Brain microvascular endothelial cell (primary cell): ENCODE results near the gene ESYT2.

Experiments used
- DNase-seq: peaks from one replicate; pipeline ENCODE4 v3.0.0-alpha.2; 2020
- H3K27ac ChIP-seq: fragments of 250-450 bp; sonication (Bioruptor Pico); 2 replicates; pipeline ENCODE4 v1.5.1; 2020; ENCODE audit warnings: mild to moderate bottlenecking, moderate library complexity
- H3K27me3 ChIP-seq: fragments of 250-450 bp; sonication (Bioruptor Pico); replicated peaks from 2 replicates; pipeline ENCODE4 v1.5.1; 2020; ENCODE audit warnings: mild to moderate bottlenecking
- H3K36me3 ChIP-seq: fragments of 250-450 bp; sonication (Bioruptor Pico); replicated peaks from 2 replicates; pipeline ENCODE4 v1.5.1; 2020; ENCODE audit warnings: mild to moderate bottlenecking
- H3K4me3 ChIP-seq: 2 replicates; pipeline ENCODE4 v1.5.1; 2011; ENCODE audit warnings: low read depth, mild to moderate bottlenecking, control low read depth, low read length, moderate library complexity
- in situ Hi-C: cut with HindIII; loops from 2 replicates; pipeline ENCODE4 v1.10.0; 2017; ENCODE audit warnings: low sequenced_read_pairs, low pct_ligation_motif_present
- TF ChIP-seq, protein P1 (sequence below): IDR thresholded peaks from 2 replicates; pipeline ENCODE4 v1.5.1; 2011; ENCODE audit warnings: low read depth, mild to moderate bottlenecking, moderate library complexity, low read length, control low read depth, inconsistent platforms; ENCODE audit errors: missing control alignments

ESYT2 gene

DNA sequence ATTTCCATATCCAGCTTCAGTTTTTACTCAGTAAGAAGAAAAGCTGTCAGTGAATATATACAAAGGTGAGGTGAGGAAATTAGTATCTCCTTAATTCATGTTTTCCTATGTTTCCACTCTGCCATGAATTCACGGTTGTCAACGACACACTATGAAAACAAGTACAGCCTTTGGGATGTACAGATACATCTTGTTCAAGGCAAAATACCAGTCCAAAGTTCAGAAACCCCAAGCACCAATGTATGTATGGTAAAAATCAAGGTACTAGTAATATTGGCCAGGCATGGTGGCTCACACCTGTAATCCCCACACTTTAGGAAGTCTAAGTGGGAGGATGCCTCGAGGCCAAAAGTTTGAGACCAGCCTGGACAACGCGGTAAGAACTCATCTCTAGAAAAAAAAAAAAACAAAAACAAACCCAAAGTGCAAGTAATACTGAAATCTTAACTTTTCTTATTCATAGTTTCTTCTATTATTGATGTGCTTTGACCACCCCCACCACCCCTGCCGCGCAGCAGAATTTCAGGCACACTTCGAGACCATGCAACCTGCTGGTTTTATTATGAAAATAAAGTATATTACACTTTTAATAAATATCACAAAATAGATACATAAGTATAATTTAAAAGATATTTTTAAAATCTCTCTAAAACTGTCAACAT is 3.5 kb downstream of the ESYT2 start:
- Histone ChIP-seq H3K27ac (no peak overlapping the region), H3K36me3 (no peaks in the 10 kb centered on the region), H3K27me3 (no peaks in the 10 kb centered on the region), H3K4me3 (no peak overlapping the region)
- DNase-seq: no peak
- in situ Hi-C loops: no loop called here
- TF ChIP-seq, protein P1, sequence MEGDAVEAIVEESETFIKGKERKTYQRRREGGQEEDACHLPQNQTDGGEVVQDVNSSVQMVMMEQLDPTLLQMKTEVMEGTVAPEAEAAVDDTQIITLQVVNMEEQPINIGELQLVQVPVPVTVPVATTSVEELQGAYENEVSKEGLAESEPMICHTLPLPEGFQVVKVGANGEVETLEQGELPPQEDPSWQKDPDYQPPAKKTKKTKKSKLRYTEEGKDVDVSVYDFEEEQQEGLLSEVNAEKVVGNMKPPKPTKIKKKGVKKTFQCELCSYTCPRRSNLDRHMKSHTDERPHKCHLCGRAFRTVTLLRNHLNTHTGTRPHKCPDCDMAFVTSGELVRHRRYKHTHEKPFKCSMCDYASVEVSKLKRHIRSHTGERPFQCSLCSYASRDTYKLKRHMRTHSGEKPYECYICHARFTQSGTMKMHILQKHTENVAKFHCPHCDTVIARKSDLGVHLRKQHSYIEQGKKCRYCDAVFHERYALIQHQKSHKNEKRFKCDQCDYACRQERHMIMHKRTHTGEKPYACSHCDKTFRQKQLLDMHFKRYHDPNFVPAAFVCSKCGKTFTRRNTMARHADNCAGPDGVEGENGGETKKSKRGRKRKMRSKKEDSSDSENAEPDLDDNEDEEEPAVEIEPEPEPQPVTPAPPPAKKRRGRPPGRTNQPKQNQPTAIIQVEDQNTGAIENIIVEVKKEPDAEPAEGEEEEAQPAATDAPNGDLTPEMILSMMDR: no peak

- DNase-seq: peak; percentile 55
- no peak overlapping the region for H3K4me3 ChIP-seq
- TF ChIP-seq, protein P1: no peak
- H3K27me3 ChIP-seq: no peaks in the 10 kb centered on the region
- no peak overlapping the region for H3K27ac ChIP-seq
- in situ Hi-C loops: no loop called here
- no peaks in the 10 kb centered on the region for H3K36me3 ChIP-seq
These were observed 5.3 kb downstream of the ESYT2 start for GRCh38 chr7:158824028-158824427.

DNA sequence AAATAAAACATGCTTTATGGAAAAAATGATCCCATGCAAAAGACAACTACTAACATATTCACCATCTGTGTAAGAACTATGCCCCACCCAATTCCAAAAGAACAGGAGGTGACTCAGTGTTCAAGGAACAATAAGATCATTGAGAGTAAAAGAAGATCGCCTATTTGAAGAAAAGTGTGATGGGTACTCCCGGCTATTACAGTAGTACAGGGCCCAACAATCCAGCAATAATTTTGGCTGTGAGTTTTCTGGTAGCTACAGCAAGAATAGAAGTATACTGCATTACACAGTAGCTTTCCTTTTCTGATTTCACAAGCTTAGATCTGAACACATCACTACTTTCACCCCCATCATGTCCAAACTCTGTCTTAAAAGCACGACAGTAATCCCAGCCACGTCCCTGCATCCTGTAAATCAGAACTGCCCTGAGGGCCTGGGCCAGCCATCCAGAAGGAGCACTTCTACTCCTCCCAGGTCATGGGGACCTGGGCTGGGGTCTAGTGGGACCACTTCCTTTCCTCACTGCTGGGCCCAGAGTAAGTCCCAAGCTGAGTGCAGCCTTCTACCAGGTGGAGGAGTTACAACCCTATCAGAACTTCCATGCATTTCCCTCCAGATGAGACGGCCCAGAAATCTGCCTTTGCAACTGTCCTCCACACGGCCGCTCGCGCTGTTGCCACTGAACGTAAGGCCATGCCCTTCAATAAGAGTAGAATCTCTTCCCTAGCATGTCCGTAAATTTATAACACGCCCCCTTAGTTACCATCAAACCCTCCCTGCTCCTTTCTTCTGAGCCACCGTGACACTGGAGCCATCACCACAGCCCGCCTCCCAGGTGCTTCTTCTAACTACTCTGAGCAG is 7.9 kb downstream of the ESYT2 start:
- Histone ChIP-seq H3K36me3 (no peaks in the 10 kb centered on the region), H3K4me3 (no peak overlapping the region), H3K27ac (peak overlapping the region; percentile 99), H3K27me3 (no peaks in the 10 kb centered on the region)
- in situ Hi-C loops: no loop called here
- peak; percentile 79 for DNase-seq
- TF ChIP-seq, protein P1: no peak

DNA sequence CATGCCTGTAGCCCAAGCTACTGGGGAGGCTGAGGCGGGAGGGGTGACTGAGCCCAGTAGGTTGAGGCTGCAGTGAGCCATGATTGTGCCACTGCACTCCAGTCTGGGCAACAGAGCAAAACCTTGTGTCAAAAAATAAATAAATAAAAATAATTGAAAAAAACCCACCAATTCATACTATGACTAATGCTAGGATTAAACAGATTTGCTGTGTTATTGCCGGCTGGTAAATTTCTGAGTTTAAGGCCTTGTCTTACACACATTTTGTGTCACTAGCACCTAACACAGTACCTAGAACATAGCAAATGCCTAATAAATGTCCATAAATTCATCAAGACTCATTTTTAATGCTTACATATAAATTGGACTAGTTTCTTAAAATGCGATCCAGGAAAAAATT is 8.7 kb downstream of the ESYT2 start:
- peak overlapping the region; percentile 99 for H3K27ac ChIP-seq

DNA sequence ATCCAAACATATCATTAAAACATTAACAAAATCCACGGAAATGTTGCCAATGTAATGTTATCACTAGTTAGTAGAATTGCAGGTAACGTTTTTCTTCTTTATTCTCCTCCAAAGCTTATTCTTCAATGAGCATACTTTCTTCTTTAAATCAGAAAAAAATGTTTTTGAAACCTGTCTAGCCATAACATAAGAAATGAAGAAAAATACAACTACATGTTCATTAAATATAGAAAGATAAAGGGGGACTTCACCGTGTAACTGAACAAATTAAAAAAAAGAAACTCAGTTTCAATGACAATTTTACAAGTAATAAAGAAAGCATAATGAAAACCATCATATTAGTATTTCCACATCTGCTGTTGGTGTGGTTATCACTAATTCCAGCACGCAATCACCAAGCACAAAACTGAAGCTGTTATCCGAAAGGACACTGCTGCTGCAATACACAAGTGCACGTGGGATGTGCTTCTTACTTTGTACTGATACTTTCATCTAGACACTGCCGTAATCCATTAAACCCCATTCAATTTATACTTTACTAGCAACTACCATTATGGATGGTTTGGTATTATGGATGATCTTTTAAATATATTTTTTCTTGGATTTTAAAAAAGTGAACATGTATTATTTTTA is 9.6 kb downstream of the ESYT2 start:
- TF ChIP-seq, protein P1: no peak

More for the DNA sequence above, 8.7 kb downstream of the ESYT2 start:
- DNase-seq: no peak
- H3K4me3 ChIP-seq: no peak overlapping the region
- H3K36me3 ChIP-seq: no peaks in the 10 kb centered on the region
- TF ChIP-seq, protein P1: no peak
- no peaks in the 10 kb centered on the region for H3K27me3 ChIP-seq
- in situ Hi-C loops: no loop called here

More for the DNA sequence above, 9.6 kb downstream of the ESYT2 start:
- no peaks in the 10 kb centered on the region for H3K36me3 ChIP-seq
- H3K4me3 ChIP-seq: no peak overlapping the region
- DNase-seq: no peak
- H3K27ac ChIP-seq: peak overlapping the region; percentile 99
- no peaks in the 10 kb centered on the region for H3K27me3 ChIP-seq
- in situ Hi-C loops: no loop called here
